HepG2 (cell line): ENCODE data around the gene GLIS2.

ENCODE experiments used
- CREM ChIP-seq, 2 experiments: sonication (generic) in 1 of 2; formaldehyde crosslinking in 1 of 2; IDR thresholded peaks; 2 replicates each; pipeline versions ENCODE4 v1.4.0 to v1.6.1; 2016 to 2020; ENCODE audit warnings: antibody characterized with exemption in 1 of 2, mild to moderate bottlenecking in 1 of 2, missing genetic modification reagents in 1 of 2
- CTCF ChIP-seq: sonication (generic); formaldehyde crosslinking; IDR thresholded peaks from 2 replicates; pipeline ENCODE4 v1.5.0; 2020; ENCODE audit warnings: mild to moderate bottlenecking, missing genetic modification reagents, moderate library complexity
- HNF4A ChIP-seq: sonication (generic); formaldehyde crosslinking; IDR thresholded peaks from 2 replicates; pipeline ENCODE4 v1.4.0; 2020; ENCODE audit warnings: missing genetic modification reagents
- JUND ChIP-seq: sonication (generic); formaldehyde crosslinking; IDR thresholded peaks from 2 replicates; pipeline ENCODE4 v1.8.0; 2022; ENCODE audit warnings: mild to moderate bottlenecking, missing genetic modification reagents
- SIX1 ChIP-seq: sonication (generic); formaldehyde crosslinking; IDR thresholded peaks from 2 replicates; pipeline ENCODE4 v1.4.0; 2020; ENCODE audit warnings: missing genetic modification reagents, borderline replicate concordance
- SRSF9 ChIP-seq: fragments of 200-400 bp; formaldehyde crosslinking; IDR thresholded peaks from 2 replicates; pipeline ENCODE4 v1.6.1; 2018; ENCODE audit warnings: borderline replicate concordance, mild to moderate bottlenecking, low read depth, low read length; ENCODE audit not compliant: insufficient read depth, poor library complexity, severe bottlenecking
- TAF1 ChIP-seq: sonication (generic); formaldehyde crosslinking; IDR thresholded peaks from 2 replicates; pipeline ENCODE4 v1.4.0; 2020; ENCODE audit warnings: missing genetic modification reagents
- TCF7L2 ChIP-seq: IDR thresholded peaks from 2 replicates; pipeline ENCODE4 v1.6.1; 2011; ENCODE audit warnings: mild to moderate bottlenecking, low read depth, low read length, moderate library complexity
- ZBTB40 ChIP-seq, 2 experiments: fragments of 450-650 bp in 1 of 2; sonication (generic) in 1 of 2; formaldehyde crosslinking in 1 of 2; IDR thresholded peaks; 2 replicates each; pipeline versions ENCODE4 v1.6.1 to v1.8.0; 2016 to 2022; ENCODE audit warnings: antibody characterized with exemption in 1 of 2, mild to moderate bottlenecking in 1 of 2, missing genetic modification reagents in 1 of 2
- ZEB1 ChIP-seq: IDR thresholded peaks from 2 replicates; pipeline ENCODE4 v1.6.1; 2012; ENCODE audit warnings: mild to moderate bottlenecking, low read depth, inconsistent platforms; ENCODE audit not compliant: insufficient replicate concordance

- TF ChIP-seq TCF7L2 (no peak), TAF1 (CRISPR knock-in tag) (no peak), ZEB1 (no peak), HNF4A (no peak), ZBTB40 (IDR thresholded peaks at IDR 0.05) (no peak), ZBTB40 (CRISPR knock-in tag; IDR thresholded peaks at IDR 0.05) (no peak), CTCF (CRISPR knock-in tag) (no peak), SIX1 (CRISPR knock-in tag) (no peak), CREM (IDR thresholded peaks at IDR 0.05) (no peak), CREM (CRISPR knock-in tag; IDR thresholded peaks at IDR 0.05) (no peak), JUND (CRISPR knock-in tag) (no peak), SRSF9 (no peak)
Measured at GRCh38 chr16:4352843-4353242, 37.0 kb downstream of the GLIS2 start.
